Thymus (tissue), 11 donors: Measurements from ENCODE around the gene MFSD12. TPM values are rescaled to one million over a fixed set of nuclear protein-coding genes. Genes with fewer than 3 reads are reported as not detected.

Experiments used
- DNase-seq, 9 donors: peaks; one replicate each; pipeline ENCODE4 v3.0.0-alpha.2; 2013; ENCODE audit warnings: low spot score in 9 of 9, low read depth in 6 of 9, missing footprints in 1 of 9
- H3K27ac ChIP-seq, 2 donors: one replicate each; pipeline ENCODE4 v1.5.1; 2013; ENCODE audit warnings: control low read depth in 1 of 2, low read depth in 1 of 2, low read length in 1 of 2, mild to moderate bottlenecking in 1 of 2, moderate library complexity in 1 of 2
- H3K27me3 ChIP-seq, 2 donors: one replicate each; pipeline ENCODE4 v1.5.1; 2013; ENCODE audit warnings: low read length in 1 of 2; ENCODE audit not compliant: control insufficient read depth in 2 of 2, insufficient read depth in 1 of 2
- H3K36me3 ChIP-seq, 2 donors: one replicate each; pipeline ENCODE4 v1.5.1; 2013; ENCODE audit warnings: low read length in 1 of 2, mild to moderate bottlenecking in 1 of 2, moderate library complexity in 1 of 2; ENCODE audit not compliant: control insufficient read depth in 2 of 2, insufficient read depth in 2 of 2
- H3K4me1 ChIP-seq, 2 donors: one replicate each; pipeline ENCODE4 v1.5.1; 2013; ENCODE audit warnings: low read length in 2 of 2; ENCODE audit not compliant: control insufficient read depth in 2 of 2, insufficient read depth in 2 of 2
- H3K4me3 ChIP-seq, 2 donors: one replicate each; pipeline ENCODE4 v1.5.1; 2013; ENCODE audit warnings: low read length in 2 of 2, control low read depth in 1 of 2, mild to moderate bottlenecking in 1 of 2
- H3K9me3 ChIP-seq, 2 donors: one replicate each; pipeline ENCODE4 v1.5.1; 2013; ENCODE audit warnings: low read length in 1 of 2, mild to moderate bottlenecking in 1 of 2; ENCODE audit not compliant: control insufficient read depth in 2 of 2, insufficient read depth in 1 of 2
- WGBS: extraction: QIAGEN DNeasy Blood & Tissue Kit; methylation state at CpG from one replicate; pipeline ENCODE4 v1.1.7; 2013; 5-methylcytosine and 5-hydroxymethylcytosine counted together
- polyA plus RNA-seq: library from polyadenylated mRNA; stranded (reverse); fragments of 200-250 nt; gene quantifications from one replicate; pipeline ENCODE4 v1.2.3, GENCODE V29; 2013
- total RNA-seq: library from RNA; stranded (reverse); fragments of 120-200 nt; gene quantifications from one replicate; pipeline ENCODE4 v1.2.4, GENCODE V29; 2013
- donor health status: healthy.

MFSD12 gene
- total and polyA plus RNA-seq, 2 donors: 47.5 to 76.0 TPM

GRCh38 chr19:3524078-3524842 is 33.1 kb downstream of the MFSD12 start:
- H3K4me3 ChIP-seq: no peak overlapping the region
- H3K9me3 ChIP-seq: no peaks in the 10 kb centered on the region
- 99% methylated on average over 33 of the region's 33 CpGs for WGBS
- H3K27ac ChIP-seq: no peak overlapping the region
- peaks cover 64 to 84% of the 10 kb centered on the region in 2 donors for H3K36me3 ChIP-seq
- H3K27me3 ChIP-seq: no peaks in the 10 kb centered on the region
- H3K4me1 ChIP-seq: no peaks in the 10 kb centered on the region
- no peak for DNase-seq

GRCh38 chr19:3523361-3524077 is 33.9 kb downstream of the MFSD12 start:
- H3K36me3 ChIP-seq: peaks cover 70 to 89% of the 10 kb centered on the region in 2 donors
- no peaks in the 10 kb centered on the region for H3K9me3 ChIP-seq
- 97% methylated on average over 21 of the region's 21 CpGs for WGBS
- no peaks in the 10 kb centered on the region for H3K4me1 ChIP-seq
- H3K27ac ChIP-seq: no peak overlapping the region
- DNase-seq: no peak
- H3K4me3 ChIP-seq: no peak overlapping the region
- no peaks in the 10 kb centered on the region for H3K27me3 ChIP-seq

GRCh38 chr19:3522421-3523360 is 34.7 kb downstream of the MFSD12 start:
- peaks cover 66 to 85% of the 10 kb centered on the region in 2 donors for H3K36me3 ChIP-seq
- WGBS: 98% methylated on average over 40 of the region's 40 CpGs
- no peak overlapping the region for H3K4me3 ChIP-seq
- no peaks in the 10 kb centered on the region for H3K9me3 ChIP-seq
- no peak overlapping the region for H3K27ac ChIP-seq
- H3K4me1 ChIP-seq: no peaks in the 10 kb centered on the region
- H3K27me3 ChIP-seq: no peaks in the 10 kb centered on the region
- DNase-seq: no peak

- H3K4me3 ChIP-seq: no peak overlapping the region
- H3K9me3 ChIP-seq: no peaks in the 10 kb centered on the region
- H3K27ac ChIP-seq: no peak overlapping the region
- 94% methylated on average over 7 of the region's 7 CpGs for WGBS
- H3K36me3 ChIP-seq: peaks cover 56 to 69% of the 10 kb centered on the region in 2 donors
- no peaks in the 10 kb centered on the region for H3K27me3 ChIP-seq
- peaks cover 2 to 5% of the 10 kb centered on the region in 2 donors for H3K4me1 ChIP-seq
- DNase-seq: no peak
Observed at GRCh38 chr19:3521104-3521445, 36.3 kb downstream of the MFSD12 start.

GRCh38 chr19:3520166-3521103 is 37.0 kb downstream of the MFSD12 start:
- Histone ChIP-seq H3K27me3 (no peaks in the 10 kb centered on the region), H3K27ac (no peak overlapping the region), H3K4me1 (peaks cover 6 to 7% of the 10 kb centered on the region in 2 donors), H3K4me3 (no peak overlapping the region), H3K9me3 (no peaks in the 10 kb centered on the region), H3K36me3 (peaks cover 50 to 63% of the 10 kb centered on the region in 2 donors)
- no peak for DNase-seq
- 97% methylated on average over 37 of the region's 37 CpGs for WGBS

- peaks cover 6 to 7% of the 10 kb centered on the region in 2 donors for H3K4me1 ChIP-seq
Observed at GRCh38 chr19:3519126-3519525, 38.3 kb downstream of the MFSD12 start.

GRCh38 chr19:3518659-3519058 is 38.7 kb downstream of the MFSD12 start:
- H3K36me3 ChIP-seq: peaks cover 39 to 54% of the 10 kb centered on the region in 2 donors
- 98% methylated on average over 2 of the region's 2 CpGs for WGBS
- H3K27ac ChIP-seq: no peak overlapping the region
- DNase-seq: no peak
- peaks cover 6 to 7% of the 10 kb centered on the region in 2 donors for H3K4me1 ChIP-seq
- H3K27me3 ChIP-seq: no peaks in the 10 kb centered on the region
- no peaks in the 10 kb centered on the region for H3K9me3 ChIP-seq
- no peak overlapping the region for H3K4me3 ChIP-seq

More at GRCh38 chr19:3519126-3519525, 38.3 kb downstream of the MFSD12 start:
- Histone ChIP-seq H3K4me3 (no peak overlapping the region), H3K9me3 (no peaks in the 10 kb centered on the region), H3K27me3 (no peaks in the 10 kb centered on the region), H3K36me3 (peaks cover 42 to 54% of the 10 kb centered on the region in 2 donors), H3K27ac (no peak overlapping the region)
- DNase-seq: no peak
- 97% methylated on average over 18 of the region's 18 CpGs for WGBS

GRCh38 chr19:3518255-3518654 is 39.1 kb downstream of the MFSD12 start:
- 96% methylated on average over 10 of the region's 10 CpGs for WGBS
- no peaks in the 10 kb centered on the region for H3K27me3 ChIP-seq
- H3K27ac ChIP-seq: no peak overlapping the region
- no peaks in the 10 kb centered on the region for H3K9me3 ChIP-seq
- H3K36me3 ChIP-seq: peaks cover 35 to 52% of the 10 kb centered on the region in 2 donors
- H3K4me3 ChIP-seq: no peak overlapping the region
- DNase-seq: no peak
- peaks cover 6 to 7% of the 10 kb centered on the region in 2 donors for H3K4me1 ChIP-seq
